ENCODE data around the gene STYXL1.
"Not testable (repeated sequence)": the region's sequence is repeated elsewhere in the genome, so short reads cannot be mapped to it uniquely, and the experiment has no call there.

The STYXL1 gene

DNA sequence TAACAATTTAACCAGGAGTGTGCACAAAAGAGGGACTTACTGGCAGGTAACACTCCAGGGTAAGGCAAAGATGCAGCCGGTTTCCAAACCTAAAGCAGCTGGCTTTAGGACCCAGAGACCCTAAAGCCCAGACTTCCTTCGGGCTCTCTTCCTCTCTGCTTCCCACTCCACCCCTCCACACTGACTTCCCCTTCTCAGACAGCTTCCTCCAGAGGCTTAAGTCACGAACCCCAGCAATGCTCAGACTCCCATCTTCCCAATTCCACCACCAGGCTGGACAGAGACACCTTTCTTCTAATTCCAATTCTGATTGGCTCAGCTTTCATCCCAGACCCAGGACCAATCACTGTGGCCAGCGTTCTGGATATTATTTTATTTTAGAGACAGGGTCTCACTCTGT lies 24.8 kb downstream of the STYXL1 start:
- no peak for DNase-seq

DNA sequence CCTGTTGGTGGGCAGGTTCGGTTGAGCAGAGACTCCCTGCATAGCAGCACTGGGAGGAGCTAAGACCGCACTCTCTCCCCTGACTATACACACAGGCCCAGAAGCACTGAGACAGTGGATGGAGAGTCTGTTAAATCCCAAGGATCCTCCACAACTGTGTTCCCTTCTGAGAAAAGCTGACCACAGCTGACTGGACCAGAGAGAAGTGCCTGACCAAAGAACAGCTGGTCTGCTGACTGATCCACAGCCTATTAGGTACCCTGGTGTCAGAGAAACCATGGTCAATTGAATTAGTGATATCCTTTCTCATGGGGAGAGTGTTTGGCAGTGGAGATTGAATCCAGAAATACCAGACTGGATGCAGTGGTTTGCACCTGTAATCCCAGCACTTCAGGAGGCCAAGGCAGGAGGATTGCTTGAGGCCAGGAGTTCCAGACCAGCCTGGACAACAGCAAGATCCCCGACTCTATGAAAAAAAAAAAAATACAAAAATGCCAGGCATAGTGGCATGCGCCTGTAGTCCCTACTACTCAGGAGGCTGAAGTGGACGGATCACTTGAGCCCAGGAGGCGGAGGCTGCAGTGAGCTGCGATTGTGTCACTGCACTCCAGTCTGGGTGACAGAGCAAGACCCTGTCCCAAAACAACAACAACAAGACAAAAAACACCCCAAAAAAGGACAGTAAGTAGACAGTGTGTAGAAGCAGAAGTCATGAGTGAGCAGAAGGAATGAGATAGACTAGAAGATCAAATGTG lies 25.6 kb downstream of the STYXL1 start:
- DNase-seq = no peak

DNA sequence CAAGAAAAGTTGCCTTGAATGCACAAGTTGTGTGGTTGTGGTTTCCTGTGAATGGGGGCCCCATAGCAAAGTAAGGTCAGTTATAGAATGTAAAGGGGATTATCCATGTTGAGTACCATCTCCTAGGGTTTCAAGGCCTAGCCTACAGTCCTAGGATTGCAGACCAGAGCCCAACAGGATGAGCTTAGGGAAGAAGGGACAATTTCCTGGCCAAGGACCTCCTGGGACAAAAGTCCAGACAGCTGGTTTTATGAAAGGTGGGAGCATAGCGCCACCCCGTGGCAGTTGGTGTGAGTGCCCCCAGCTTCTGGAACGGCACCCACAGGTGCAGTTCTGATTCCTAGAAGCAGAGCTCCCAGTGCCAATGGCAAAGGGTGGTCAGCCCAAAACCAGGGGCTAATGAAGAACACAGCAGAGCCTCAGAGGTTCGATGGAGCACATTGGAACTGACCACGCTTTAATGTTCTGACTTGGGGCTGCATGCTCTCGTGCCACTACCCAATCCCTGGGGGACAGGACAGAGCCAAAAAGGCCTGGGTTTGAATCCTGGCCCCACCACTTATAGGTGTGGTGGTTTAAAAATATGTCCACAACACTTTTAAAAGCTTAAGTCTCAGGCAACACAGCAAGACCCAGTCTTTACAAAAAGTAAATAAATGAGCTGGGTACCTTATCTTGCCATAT lies 27.6 kb downstream of the STYXL1 start:
- DNase-seq = peak; percentile 12 to 64 (median 56)

DNA sequence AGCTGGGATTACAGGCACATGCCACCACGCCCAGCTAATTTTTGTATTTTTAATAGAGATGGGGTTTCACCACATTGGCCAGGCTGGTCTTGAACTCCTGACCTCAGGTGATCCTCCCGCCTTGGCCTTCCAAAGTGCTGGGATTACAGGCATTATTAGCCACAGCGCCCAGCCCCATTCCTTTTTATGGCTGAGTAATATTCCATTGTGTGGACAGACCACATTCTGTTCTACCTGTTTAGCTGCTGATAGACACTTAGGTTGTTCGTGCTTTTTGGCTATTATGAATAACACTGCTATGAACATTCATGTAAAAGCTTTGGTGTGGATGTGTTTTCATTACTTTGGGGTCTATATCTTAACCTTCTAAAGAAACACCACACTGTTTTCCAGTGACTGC lies 29.3 kb downstream of the STYXL1 start:
- not testable (repeated sequence) for DNase-seq

DNA sequence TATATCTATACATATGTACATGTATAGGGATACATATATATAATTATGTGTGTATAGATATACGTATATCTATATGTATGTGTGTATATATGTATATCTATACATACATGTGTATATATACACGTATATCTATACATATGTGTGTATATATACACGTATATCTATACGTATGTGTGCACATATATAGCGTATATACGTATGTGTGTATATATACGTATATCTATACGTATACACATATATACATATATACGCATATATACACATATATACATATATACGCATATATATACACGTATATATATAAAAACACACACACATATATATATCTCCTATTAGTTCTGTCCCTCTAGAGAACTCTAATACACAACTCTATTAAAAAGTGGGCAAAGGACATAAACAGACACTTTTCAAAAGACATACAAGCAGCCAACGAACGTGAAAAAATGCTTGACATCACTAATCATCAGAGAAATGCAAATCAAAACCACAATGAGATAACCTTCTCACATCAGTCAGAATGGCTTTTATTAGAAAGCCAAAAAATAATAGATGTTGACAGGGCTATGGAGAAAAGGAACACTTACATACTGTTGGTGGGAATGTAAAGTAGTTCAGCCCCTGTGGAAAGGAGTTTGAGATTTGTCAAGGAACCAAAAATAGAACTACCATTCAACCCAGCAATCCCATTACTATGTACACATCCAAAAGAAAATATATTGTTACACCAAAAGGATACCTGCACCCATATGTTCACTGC lies 31.4 kb downstream of the STYXL1 start:
- no peak for DNase-seq

DNA sequence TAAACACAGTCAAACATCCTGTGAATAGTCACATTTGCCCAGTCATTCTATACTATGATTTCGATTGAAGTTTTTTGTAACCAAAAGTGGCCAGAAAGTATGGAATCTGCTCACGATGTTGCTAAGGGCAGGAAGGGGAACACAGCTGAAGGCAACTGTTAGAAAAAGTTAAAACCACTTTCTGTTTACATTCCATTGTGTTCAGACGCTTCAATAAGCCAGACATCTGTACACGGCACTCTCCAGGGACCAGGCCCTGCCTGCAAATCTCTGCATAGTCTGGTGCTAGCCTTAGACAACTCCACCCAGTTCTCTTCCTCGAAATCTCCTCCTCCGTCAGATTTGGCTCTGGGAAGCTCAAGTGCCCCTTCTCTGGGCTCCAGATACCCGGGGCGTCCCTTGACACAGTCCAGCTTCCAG lies 36.3 kb downstream of the STYXL1 start:
- DNase-seq = no peak

DNA sequence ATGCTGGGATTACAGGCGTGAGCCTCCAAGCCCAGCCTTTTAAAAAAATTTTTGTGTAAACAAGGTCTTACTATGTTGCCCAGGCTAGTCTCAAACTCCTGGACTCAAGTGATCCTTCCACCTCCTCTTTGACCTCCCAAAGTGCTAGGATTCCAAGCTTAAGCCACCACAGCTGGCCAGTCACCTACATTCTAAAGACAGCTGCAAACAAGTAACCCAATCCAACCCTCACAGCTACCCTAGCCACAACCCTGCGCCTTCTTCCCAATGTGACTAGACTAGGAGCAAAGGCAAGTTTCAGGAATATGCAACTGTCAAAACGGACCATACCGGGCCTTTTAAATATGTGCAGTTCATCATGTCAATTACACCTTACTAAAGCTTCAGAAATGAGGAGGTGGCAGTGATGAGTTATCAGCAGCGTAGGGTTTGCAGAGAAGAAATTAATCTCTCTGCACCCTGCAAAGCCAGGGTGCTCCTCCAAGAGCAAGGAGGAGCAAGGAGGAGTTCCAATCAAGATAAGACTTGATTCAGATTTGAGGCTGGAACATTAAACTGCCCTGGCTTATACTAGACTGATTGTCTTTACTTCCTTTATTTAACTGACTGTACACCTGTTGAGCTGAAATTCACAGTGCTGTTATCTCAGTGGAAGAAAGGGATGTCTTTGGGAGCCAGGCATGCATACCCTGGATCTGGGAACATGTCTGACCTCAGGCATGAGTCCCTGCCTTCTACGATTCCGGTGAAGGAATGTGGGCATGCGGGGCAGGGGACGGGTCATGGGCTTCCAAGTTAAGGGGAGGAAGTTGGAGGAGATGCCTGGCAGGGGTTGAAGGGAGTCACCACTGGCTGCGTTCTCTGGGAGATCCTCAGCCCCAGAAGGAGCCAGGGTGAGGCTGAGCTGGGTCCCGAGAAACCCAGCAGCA lies 37.9 kb downstream of the STYXL1 start:
- no peak for DNase-seq

DNA sequence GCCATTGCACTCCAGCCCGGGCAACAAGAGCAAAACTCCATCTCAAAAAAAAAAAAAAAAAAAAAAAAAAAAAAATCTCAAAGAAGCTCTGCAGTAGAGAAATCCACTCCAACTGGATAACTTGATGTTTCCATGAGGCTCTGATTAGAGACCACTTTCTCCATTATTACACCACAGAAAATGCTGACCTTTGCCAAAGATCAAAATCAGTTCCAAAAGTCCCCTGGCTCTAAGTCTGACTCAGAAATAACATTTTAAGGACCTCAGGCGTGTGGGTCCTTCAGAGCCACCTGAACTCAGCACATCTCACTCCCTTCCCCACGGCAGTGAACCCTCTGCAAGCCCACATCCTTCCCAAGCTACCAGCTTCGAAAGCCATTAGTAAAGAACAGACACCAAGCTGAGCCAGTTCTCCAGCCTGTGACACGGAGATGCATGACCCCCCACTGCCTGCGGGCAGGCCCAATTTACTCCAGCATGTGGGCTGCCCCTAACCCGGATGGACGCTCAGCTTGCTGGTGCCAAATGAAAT lies 39.6 kb downstream of the STYXL1 start:
- DNase-seq = no peak

DNA sequence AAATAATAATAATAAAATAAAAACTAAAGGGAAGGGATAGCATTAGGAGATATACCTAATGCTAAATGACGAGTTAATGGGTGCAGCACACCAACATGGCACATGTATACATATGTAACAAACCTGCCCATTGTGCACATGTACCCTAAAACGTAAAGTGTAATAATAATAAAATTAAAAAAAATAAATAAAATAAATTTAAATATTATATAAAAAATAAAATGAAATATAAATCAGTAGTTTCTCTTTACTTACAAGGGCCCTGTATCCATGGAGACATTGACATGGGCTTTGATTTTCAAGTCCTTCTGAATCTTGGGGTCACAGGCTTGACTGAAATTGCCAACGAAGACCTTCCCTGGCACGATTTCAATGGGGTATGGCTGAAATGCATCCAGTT lies 42.8 kb downstream of the STYXL1 start:
- not testable (repeated sequence) for DNase-seq

DNA sequence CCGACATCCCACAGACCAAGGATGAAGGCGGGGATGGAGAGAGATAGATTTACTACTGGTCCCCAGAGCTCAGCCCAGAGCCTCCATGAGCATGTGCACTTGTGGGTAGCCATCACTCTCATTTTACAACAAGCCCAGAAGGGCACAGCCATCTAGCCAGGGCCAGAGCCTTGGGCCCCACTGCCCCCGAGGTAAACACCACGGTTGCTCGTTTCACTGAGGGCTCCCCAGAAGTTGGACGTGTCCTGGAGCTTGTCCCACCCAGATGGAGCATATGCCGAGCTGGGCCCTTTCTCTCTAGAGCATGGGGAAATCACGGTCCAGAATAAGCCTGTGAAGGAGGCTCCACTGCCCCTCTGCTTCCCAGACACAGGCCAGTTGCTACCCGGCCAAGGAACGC lies 44.4 kb downstream of the STYXL1 start:
- DNase-seq = no peak

DNA sequence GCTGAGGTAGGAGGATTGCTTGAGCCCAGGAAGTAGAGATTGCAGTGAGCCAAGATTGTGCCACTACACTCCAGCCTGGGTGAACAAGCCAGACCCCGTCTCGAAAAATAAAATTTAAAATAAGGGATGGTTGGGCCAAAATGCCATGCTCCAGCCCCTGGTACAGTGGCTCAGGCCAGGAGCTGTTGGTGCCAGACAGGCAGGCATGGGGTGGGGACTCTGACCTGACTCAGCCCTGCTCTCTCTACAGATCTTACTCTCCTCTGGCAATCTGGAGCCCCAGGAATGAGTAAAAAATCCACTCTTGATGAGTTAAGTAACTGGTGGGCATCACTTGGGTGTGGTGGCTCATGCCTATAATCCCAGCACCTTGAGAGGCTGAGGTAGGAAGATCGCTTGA lies 45.0 kb downstream of the STYXL1 start:
- DNase-seq = no peak

DNA sequence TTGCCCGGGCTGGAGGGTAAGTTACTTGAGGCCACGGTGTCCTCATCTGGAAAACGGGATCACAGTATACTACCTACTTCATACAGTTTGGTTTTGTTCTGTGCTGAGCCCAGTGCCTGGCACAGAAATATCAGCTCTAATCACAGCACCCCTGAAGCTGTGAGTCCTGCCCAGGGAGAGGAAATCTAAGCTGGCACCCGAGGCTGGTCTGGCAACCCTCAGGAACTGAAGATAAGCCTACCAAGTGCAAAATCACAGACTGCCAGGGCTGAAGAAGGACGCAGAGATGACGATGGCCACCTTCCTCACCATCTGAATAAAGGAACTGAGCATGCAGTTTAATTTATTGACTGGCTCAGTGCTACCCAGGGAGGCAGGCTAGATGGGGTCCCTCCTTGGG lies 45.7 kb downstream of the STYXL1 start:
- no peak for DNase-seq

DNA sequence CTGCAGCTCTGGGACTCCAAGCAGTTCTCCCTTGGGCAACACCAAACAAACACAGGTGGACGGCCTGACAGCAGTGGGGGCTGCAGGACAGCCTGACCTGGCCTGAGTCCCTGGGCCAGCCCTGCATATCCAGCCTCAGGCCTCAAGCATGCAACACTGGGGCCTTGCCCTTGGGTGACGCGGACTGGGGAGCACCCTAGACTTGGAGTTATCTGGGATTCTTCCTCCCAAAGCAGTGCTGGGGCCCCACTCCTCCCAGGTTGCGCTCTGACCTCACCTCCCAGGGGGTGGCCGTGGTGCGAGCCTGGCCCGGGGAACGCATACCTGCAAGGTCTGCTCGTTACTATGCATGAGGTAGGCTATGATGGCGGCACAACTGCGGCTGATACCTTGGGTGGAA lies 47.2 kb downstream of the STYXL1 start:
- DNase-seq = no peak

DNA sequence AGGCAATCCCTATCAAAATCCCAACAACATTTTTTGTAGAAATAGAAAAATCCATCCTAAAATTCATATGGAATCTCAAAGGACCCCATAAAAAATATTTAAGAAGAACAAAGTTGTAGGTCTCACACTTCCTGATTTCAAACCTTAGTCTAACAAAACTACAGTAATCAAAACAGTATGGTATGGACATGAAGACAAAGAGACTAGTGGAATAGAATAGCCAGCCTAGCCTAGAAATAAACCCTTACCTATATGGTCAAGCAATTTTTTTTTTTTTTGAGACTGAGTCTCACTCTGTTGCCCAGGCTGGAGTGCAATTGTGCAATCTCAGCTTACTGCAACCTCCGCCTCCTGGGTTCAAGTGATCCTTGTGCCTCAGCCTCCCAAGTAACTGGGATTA lies 49.8 kb downstream of the STYXL1 start:
- DNase-seq = no peak

DNA sequence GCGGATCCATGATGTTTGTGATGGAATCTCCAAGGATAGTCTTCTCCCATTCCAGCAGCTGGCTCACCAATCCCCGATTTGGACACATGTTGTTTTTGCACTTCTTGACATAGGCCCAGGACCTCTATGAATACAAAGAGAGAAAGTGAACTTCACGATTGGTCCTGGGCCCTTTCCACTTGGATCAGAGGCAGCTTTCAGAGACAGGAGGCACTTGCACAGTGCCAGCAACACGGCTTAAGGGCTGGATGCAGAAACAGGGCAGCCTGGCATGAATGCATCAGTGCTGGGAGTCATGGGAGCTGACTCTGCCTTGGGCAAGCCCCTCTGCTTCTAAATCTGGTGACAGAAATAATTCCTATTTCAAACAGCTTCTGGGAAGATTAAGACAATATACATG lies 51.3 kb downstream of the STYXL1 start:
- no peak for DNase-seq

DNA sequence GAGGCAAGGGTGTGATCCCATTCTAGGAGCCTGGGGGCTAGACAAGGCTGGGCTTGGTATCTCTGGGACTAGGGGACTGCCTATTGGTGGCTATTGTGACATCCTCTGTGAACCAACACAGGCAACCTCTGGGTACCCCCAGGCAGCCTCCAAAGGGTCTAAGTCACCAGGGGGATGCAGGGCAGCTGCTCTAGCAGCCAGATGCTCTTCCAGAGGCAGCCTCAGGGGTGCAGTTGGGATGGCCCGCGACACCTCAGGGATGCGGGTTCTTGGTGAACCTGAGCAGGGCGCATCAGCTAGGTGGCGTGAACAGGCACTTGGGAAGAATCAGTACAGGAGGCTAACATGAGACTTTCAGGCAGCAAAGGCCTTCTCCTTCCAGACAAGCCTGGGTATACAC lies 51.8 kb downstream of the STYXL1 start:
- DNase-seq = no peak

DNA sequence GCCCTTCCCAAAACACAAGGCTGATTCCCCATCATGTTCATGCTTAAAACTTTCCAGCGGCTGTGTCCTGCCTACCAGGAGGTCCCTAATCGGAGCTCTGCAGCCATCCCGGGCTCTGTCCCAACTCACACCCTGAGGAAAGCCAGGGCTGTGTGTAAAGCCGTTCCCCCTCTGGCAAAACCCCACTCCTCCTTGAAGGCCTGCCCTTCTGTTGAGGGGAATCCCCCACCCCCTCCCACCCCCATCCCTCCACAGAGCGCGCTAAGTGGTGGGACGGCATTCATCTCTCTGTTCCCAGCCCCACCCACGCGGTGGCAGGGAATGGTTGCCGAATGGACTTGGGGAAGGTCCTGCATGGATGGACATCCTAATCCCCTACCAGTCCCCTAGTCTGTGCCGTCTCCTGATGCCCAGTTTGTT lies 52.7 kb downstream of the STYXL1 start:
- no peak for DNase-seq

DNA sequence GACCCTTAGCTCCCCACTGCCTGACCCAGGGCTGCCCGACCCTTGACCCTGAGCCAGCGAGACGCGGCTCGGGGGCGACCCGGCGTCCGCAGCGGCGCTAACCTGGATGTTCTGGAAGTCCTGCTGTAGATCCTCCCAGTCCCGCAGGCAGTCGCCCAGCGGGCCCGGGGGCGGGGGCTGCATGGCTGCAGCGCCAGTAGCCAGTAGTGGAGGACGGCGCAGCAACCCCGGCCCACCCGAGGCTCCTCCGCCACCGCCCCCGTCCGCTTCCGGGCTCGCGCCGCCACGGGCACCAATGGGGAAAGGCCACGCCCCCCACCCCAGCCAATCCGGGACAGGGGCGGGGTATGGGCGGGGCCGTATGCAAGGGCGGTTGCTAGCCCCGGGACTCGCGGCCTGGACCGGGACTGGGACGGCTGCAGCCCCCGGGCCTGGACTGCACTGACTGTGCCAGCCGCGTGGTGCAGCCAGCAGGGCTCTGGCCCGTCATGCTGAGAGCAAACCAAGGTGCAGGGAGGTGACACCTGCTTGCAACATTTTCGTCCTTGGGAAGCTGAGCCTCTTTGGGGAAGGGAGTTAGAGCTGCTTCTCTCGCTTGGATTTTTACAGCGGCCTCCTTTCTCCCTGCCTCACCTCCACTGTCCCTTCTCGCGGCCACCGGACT lies 53.3 kb downstream of the STYXL1 start, which contains the start of gene TMEM120A:
TSS of gene TMEM120A (minus strand) at position 208 of the 664 bp plus-strand sequence. CDS start at position 183, 25 bp downstream.
- DNase-seq = peak; percentile 72 to 95 (median 88)

DNA sequence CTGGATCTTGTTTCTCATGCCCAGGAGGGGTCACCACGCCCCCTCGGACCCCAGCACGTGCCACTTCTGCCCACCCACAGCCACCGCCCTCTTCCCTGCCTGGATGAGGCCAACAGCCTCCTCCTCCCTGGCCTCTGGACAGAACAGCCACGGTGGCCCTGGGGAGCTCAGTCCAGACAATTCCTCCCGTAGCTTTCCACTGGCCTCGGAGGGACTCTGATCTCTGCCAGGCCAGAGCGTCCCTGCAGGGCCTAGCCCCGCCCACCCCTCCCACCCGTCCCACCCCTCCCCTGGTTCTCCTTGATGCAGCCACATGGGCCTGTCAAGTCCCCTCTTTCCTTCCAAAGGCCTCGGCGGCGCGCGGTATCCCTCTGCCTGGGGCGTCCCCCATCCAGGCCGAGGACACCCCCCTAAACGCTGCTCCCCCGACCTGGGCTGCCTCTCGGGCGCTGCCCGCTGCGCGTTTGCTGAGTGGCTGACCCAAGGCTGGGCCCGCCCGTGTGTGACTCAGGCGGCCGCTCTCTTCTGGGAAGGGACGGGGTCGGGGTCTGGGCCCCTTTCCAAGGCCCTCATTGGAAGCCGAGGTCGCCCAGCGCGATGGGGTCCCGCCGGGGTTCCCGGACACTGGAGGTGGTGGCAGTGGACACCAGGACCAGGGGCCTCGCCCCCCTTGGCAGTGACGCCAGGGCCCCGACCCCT lies 54.0 kb downstream of the STYXL1 start:
- peak in 1 of 4 experiments; percentile 17 for DNase-seq

DNA sequence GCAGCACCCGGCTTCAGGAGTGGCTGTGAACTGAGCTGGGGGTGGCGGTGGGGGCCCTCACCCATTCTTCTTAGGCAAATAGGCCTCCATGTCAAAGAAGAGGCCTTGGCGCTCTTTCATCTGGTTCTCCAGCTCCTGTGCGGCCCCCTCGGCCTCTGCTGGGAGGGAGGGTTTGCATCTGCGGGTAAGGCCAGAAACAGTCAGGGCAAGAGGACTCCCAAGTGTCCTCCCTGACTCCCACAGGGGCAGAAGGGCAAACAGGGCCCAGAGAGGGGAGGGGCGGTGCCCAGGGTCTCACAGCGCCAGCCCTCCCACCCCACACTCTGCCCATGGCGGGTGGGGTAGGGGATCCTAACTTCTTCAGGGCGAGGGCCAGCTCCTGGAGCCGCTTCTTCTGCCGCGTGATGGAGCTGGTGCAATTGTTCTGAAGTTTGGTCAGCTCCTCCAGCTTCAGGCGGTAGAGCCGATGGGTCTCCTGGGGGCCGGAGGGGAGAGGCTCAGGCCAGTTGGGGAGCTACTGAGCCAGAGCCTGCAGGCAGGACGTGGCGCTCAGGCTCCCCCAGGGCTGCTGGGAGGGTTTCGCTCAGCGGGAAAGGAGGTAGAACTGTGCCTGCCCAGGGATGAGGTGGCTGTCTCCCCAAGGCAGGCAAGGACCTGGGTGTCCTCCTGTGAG lies 55.6 kb downstream of the STYXL1 start:
- DNase-seq = no peak

All from activated naive CD4-positive, alpha-beta T cell (primary cell).